NT2/D1 (cell line): Measurements from ENCODE around the gene HEG1.

ENCODE experiments used
- SUZ12 ChIP-seq: IDR thresholded peaks from 2 replicates; pipeline ENCODE4 v1.6.1; 2011; ENCODE audit not compliant: insufficient read length, insufficient read depth; ENCODE audit errors: extremely low read depth
- YY1 ChIP-seq: IDR thresholded peaks from 2 replicates; pipeline ENCODE4 v1.6.1; 2011; ENCODE audit not compliant: insufficient read length, insufficient read depth
- ZNF274 ChIP-seq: IDR thresholded peaks from 2 replicates; pipeline ENCODE4 v1.6.1; 2011; ENCODE audit warnings: mild to moderate bottlenecking, low read depth, low read length

DNA sequence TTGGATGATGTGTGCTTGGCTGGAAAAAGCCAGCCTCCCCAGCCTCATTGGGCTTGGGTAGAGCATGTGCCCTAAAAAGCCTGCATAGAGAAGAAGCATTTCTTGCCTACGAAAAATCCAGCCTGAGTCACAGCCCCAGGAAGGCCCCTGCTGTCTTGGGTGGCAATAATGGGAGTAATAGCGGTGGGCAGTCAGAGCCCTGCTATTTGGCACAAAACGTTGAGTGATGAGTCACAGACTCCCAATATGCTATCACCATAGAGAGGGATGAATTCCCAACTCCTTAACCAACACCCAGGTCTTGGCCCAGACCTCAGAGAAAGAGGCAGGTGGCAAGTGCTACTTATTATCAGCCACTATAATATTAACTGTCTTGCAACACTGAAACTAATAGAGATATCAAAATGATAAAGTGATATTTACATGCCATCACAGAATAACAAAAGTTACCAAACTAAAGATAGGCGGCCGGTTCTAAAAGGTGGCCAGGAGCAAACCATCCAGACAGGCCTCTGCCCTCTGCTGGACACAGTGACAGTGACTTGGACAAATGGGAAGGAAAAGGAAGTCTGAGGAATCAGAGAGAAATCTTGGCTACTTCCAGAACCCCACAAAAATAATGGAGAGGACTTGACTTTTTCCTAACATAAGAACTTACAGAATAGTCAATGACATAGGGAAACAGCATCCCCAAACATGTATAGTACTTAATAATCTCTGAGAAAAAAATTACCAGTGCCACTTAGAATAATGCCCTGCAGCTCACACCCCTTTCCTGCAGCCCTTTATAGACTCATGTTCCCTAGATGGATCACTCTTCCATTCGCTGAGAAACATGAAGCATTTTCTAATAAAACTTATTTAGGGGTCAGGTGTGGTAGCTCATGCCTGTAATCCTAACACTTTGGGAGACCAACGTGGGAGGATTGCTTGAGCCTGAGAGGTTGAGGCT is 69.3 kb downstream of the HEG1 start:
- TF ChIP-seq ZNF274 = no peak
- TF ChIP-seq YY1 = no peak
- no peak for TF ChIP-seq SUZ12
